ENCODE data around the gene PHACTR3. TPM values are rescaled to one million over a fixed set of nuclear protein-coding genes. Genes with fewer than 3 reads are reported as not detected.

The PHACTR3 gene
- total RNA-seq, 1 experiment from 2014 or later: not detected

- peaks cover 26% of the 10 kb centered on the region for H3K9me3 ChIP-seq (ENCODE audit: control insufficient read depth, low read depth, low read length)
These were observed 57.3 kb downstream of the PHACTR3 start for GRCh38 chr20:59661621-59662020.

More at GRCh38 chr20:59661621-59662020, 57.3 kb downstream of the PHACTR3 start:
- Histone ChIP-seq H2BK15ac (ENCODE audit: low read depth, low read length) (no peak overlapping the region), H3K79me1 (ENCODE audit: insufficient read depth, low read depth, low read length, poor library complexity, severe bottlenecking) (no peaks in the 10 kb centered on the region), H3K27me3 (ENCODE audit: insufficient read depth, low read length) (no peaks in the 10 kb centered on the region), H2BK12ac (ENCODE audit: insufficient read length, low read depth, low read length) (no peak overlapping the region), H3K27ac (ENCODE audit: insufficient read length, low read depth, low read length) (no peak overlapping the region), H2BK120ac (ENCODE audit: low read depth, low read length, poor library complexity, severe bottlenecking) (no peak overlapping the region), H4K91ac (ENCODE audit: insufficient read length, low read depth, low read length) (no peak overlapping the region), H2BK5ac (ENCODE audit: insufficient read length, low read length) (no peak overlapping the region), H2AFZ (ENCODE audit: low read length) (no peak overlapping the region), H3K23me2 (ENCODE audit: insufficient read length, low read depth, low read length, poor library complexity, severe bottlenecking) (no peaks in the 10 kb centered on the region), H3K18ac (ENCODE audit: insufficient read length, low read depth, low read length) (no peak overlapping the region), H3K4me2 (ENCODE audit: insufficient read depth, insufficient read length, low read length) (no peak overlapping the region), H3K4ac (ENCODE audit: low read depth, low read length) (no peak overlapping the region), H3K14ac (ENCODE audit: insufficient read depth, low read length) (no peak overlapping the region; the same call in 1 of the 2 replicates), H4K20me1 (ENCODE audit: control insufficient read depth, insufficient read depth, insufficient read length) (no peaks in the 10 kb centered on the region), H3K9ac (ENCODE audit: extremely low read depth, insufficient read length, low read length) (no peak overlapping the region), H3K23ac (ENCODE audit: insufficient read length, low read depth, low read length) (no peak overlapping the region), H2BK20ac (ENCODE audit: low read depth, low read length, poor library complexity, severe bottlenecking) (no peak overlapping the region), H3K79me2 (ENCODE audit: insufficient read depth, low read length) (no peaks in the 10 kb centered on the region), H3K4me1 (ENCODE audit: insufficient read depth, low read length) (no peaks in the 10 kb centered on the region), H2AK5ac (ENCODE audit: insufficient read length, low read length) (no peak overlapping the region), H3K56ac (ENCODE audit: insufficient read length, low read depth, low read length) (no peak overlapping the region), H3T11ph (ENCODE audit: low read length) (no peak overlapping the region), H4K5ac (ENCODE audit: insufficient read length, low read depth, low read length) (no peak overlapping the region), H4K8ac (replicated peaks; ENCODE audit: insufficient read length, low read depth, low read length) (no peak overlapping the region)
- Mint-ChIP-seq H3K27ac (no peak overlapping the region), H3K4me3 (no peak overlapping the region), H3K36me3 (ENCODE audit: insufficient read depth in 1 of 3, low read depth in 3 of 3) (peaks cover 2 to 22% (median 20%) of the 10 kb centered on the region in 3 experiments; a peak in 6 of 7 replicates), H3K4me1 (no peaks in the 10 kb centered on the region), H3K27me3 (ENCODE audit: low read depth) (peaks cover 37% of the 10 kb centered on the region), H3K9me3 (peaks cover 22 to 99% of the 10 kb centered on the region in 2 experiments)
- WGBS (ENCODE audit: extremely low coverage, insufficient read length, low lambda C conversion rate): no CpG with 5 or more reads among the region's 10 CpGs
- no peak for TF ChIP-seq CTCF (conservative IDR thresholded peaks at IDR 0.05)
- no peak for DNase-seq

All from H9 (cell line).